Mesothelial cell of epicardium (in vitro differentiated cells): ENCODE measurements around the gene PPP4R3B. TPM values are rescaled to one million over a fixed set of nuclear protein-coding genes. Genes with fewer than 3 reads are reported as not detected.
"Not testable (repeated sequence)": the region's sequence is repeated elsewhere in the genome, so short reads cannot be mapped to it uniquely, and the experiment has no call there.

Experiments used
- DNase-seq, 2 experiments: peaks; one replicate each; pipeline ENCODE4 v3.0.0; 2021; ENCODE audit warnings: low spot score in 2 of 2; ENCODE audit not compliant: unreplicated experiment in 2 of 2
- H3K27ac Mint-ChIP-seq: 2 replicates; pipeline ENCODE4 v1.8.0; 2021; ENCODE audit warnings: mixed read lengths
- H3K27me3 Mint-ChIP-seq: 2 replicates; pipeline ENCODE4 v1.8.0; 2021; ENCODE audit warnings: low read depth, mixed read lengths
- H3K36me3 Mint-ChIP-seq: 2 replicates; pipeline ENCODE4 v1.8.0; 2021; ENCODE audit warnings: mixed read lengths
- H3K4me1 Mint-ChIP-seq: 2 replicates; pipeline ENCODE4 v1.8.0; 2021; ENCODE audit warnings: mixed read lengths
- H3K4me3 Mint-ChIP-seq: 2 replicates; pipeline ENCODE4 v1.8.0; 2021; ENCODE audit warnings: mild to moderate bottlenecking, moderate library complexity, mixed read lengths
- H3K9me3 Mint-ChIP-seq: 2 replicates; pipeline ENCODE4 v1.8.0; 2021; ENCODE audit warnings: mixed read lengths
- CTCF ChIP-seq: fragments of 200-600 bp; sonication (generic); IDR thresholded peaks from one replicate; pipeline ENCODE4 v1.5.0; 2021; ENCODE audit warnings: antibody characterized with exemption; ENCODE audit not compliant: unreplicated experiment
- total RNA-seq: library from RNA; stranded (reverse); gene quantifications from 3 replicates; pipeline ENCODE4 v1.2.1, GENCODE V29; 2021

PPP4R3B gene
- total RNA-seq, 1 donor from 2014 or later: 52.0 TPM

- no peak for TF ChIP-seq CTCF
- Mint-ChIP-seq H3K36me3 (peaks cover 9% of the 10 kb centered on the region), H3K27ac (peak overlapping the region; percentile 72)
Observed at GRCh38 chr2:55592130-55592529, 25.3 kb downstream of the PPP4R3B start.

GRCh38 chr2:55590810-55591440 lies 26.5 kb downstream of the PPP4R3B start:
- Mint-ChIP-seq H3K4me1 (peaks cover 4% of the 10 kb centered on the region), H3K9me3 (no peaks in the 10 kb centered on the region)

More at GRCh38 chr2:55592130-55592529, 25.3 kb downstream of the PPP4R3B start:
- Mint-ChIP-seq H3K9me3 (no peaks in the 10 kb centered on the region), H3K4me3 (no peak overlapping the region), H3K27me3 (no peaks in the 10 kb centered on the region), H3K4me1 (peaks cover 4% of the 10 kb centered on the region)
- DNase-seq: no peak

GRCh38 chr2:55585451-55586080 lies 31.9 kb downstream of the PPP4R3B start:
- Mint-ChIP-seq H3K9me3 (no peaks in the 10 kb centered on the region), H3K27me3 (no peaks in the 10 kb centered on the region), H3K4me3 (no peak overlapping the region), H3K36me3 (peaks cover 12% of the 10 kb centered on the region), H3K27ac (no peak overlapping the region), H3K4me1 (no peaks in the 10 kb centered on the region)
- no peak for DNase-seq
- TF ChIP-seq CTCF: no peak

More at GRCh38 chr2:55590810-55591440, 26.5 kb downstream of the PPP4R3B start:
- TF ChIP-seq CTCF: no peak
- H3K36me3 Mint-ChIP-seq: peaks cover 2% of the 10 kb centered on the region
- no peak overlapping the region for H3K4me3 Mint-ChIP-seq
- DNase-seq: no peak
- H3K27ac Mint-ChIP-seq: no peak overlapping the region
- no peaks in the 10 kb centered on the region for H3K27me3 Mint-ChIP-seq

- H3K9me3 Mint-ChIP-seq: no peaks in the 10 kb centered on the region
- no peak overlapping the region for H3K4me3 Mint-ChIP-seq
- TF ChIP-seq CTCF: no peak
- no peak for DNase-seq
- no peak overlapping the region for H3K27ac Mint-ChIP-seq
- H3K27me3 Mint-ChIP-seq: no peaks in the 10 kb centered on the region
- no peaks in the 10 kb centered on the region for H3K4me1 Mint-ChIP-seq
- peaks cover 32% of the 10 kb centered on the region for H3K36me3 Mint-ChIP-seq
Observed at GRCh38 chr2:55581874-55582547, 35.4 kb downstream of the PPP4R3B start.

GRCh38 chr2:55581435-55581834 lies 36.0 kb downstream of the PPP4R3B start:
- Mint-ChIP-seq H3K36me3 (peaks cover 35% of the 10 kb centered on the region), H3K4me1 (no peaks in the 10 kb centered on the region), H3K27me3 (no peaks in the 10 kb centered on the region), H3K9me3 (no peaks in the 10 kb centered on the region), H3K27ac (no peak overlapping the region), H3K4me3 (no peak overlapping the region)
- DNase-seq: no peak
- TF ChIP-seq CTCF: no peak

GRCh38 chr2:55569002-55569401 lies 48.4 kb downstream of the PPP4R3B start:
- not testable (repeated sequence) for H3K4me3 Mint-ChIP-seq, H3K4me1 Mint-ChIP-seq, H3K27ac Mint-ChIP-seq, H3K9me3 Mint-ChIP-seq, DNase-seq, H3K27me3 Mint-ChIP-seq
- peaks cover 28% of the 10 kb centered on the region for H3K36me3 Mint-ChIP-seq
